ENCODE data around the gene TEX30. TPM values are rescaled to one million over a fixed set of nuclear protein-coding genes. Genes with fewer than 3 reads are reported as not detected.

Gene TEX30
- total RNA-seq, 6 experiments from 2014 or later, result 9.4 to 21.4 (median 14.7) TPM

- intact Hi-C loops (cut with DNase I), result no loop called here
- 14% methylated on average over 1 of the region's 1 CpG for WGBS (ENCODE audit: insufficient coverage, low coverage, low lambda C conversion rate, missing lambda C conversion rate)
- Histone ChIP-seq H3K4me3 (no peak overlapping the region), H3K27me3 (no peaks in the 10 kb centered on the region), H3K36me3 (no peaks in the 10 kb centered on the region), H3K27ac (peak overlapping the region in 1 of 3 donors; percentile 54), H3K4me1 (no peaks in the 10 kb centered on the region), H3K9me3 (no peaks in the 10 kb centered on the region)
- no peak for TF ChIP-seq CTCF (IDR thresholded peaks at IDR 0.05)
- TF ChIP-seq POLR2A (IDR thresholded peaks at IDR 0.05), result no peak
- ATAC-seq (peak in 3 of 4 donors; percentile 47 to 70 (median 61)), DNase-seq (peak in 2 of 3 donors; percentile 62 to 70)
Observed at GRCh38 chr13:102721800-102722231, 51.8 kb downstream of the TEX30 start.

- no peaks in the 10 kb centered on the region for H3K4me1 ChIP-seq
- no peak overlapping the region for H3K27ac ChIP-seq
- no peaks in the 10 kb centered on the region for H3K36me3 ChIP-seq
- DNase-seq (no peak), ATAC-seq (no peak)
- no peaks in the 10 kb centered on the region for H3K27me3 ChIP-seq
- H3K9me3 ChIP-seq, result no peaks in the 10 kb centered on the region
- TF ChIP-seq CTCF (IDR thresholded peaks at IDR 0.05) (no peak), POLR2A (IDR thresholded peaks at IDR 0.05) (no peak)
- WGBS (ENCODE audit: insufficient coverage, low coverage, low lambda C conversion rate, missing lambda C conversion rate), result 90% methylated on average over 1 of the region's 2 CpGs
- intact Hi-C loops (cut with DNase I), result no loop called here
- no peak overlapping the region for H3K4me3 ChIP-seq
Observed at GRCh38 chr13:102718746-102719145, 54.8 kb downstream of the TEX30 start.

Other genes starting within 250 kb of the TEX30 start
- gene TPP2, start 176.8 kb downstream of the TEX30 start, total RNA-seq, result 10 to 100 TPM; 18.4 to 35.3 (median 28.4) TPM
- not detected for gene METTL21C, start 78.7 kb downstream of the TEX30 start, total RNA-seq
- gene POGLUT2, start 25.2 kb upstream of the TEX30 start, total RNA-seq, result 1 to 10 TPM; 3.8 to 7.7 (median 5.3) TPM
- gene BIVM, start 25.3 kb upstream of the TEX30 start, total RNA-seq, result 10 to 100 TPM; 12.0 to 19.4 (median 16.8) TPM
- gene ERCC5, start 72.2 kb upstream of the TEX30 start, total RNA-seq, result 10 to 100 TPM; 21.6 to 47.4 (median 29.2) TPM

All from right lobe of liver (tissue), 6 donors.